HG03159 (cell line): Measurements from ENCODE around the gene PKD1L1.
"Not testable (repeated sequence)": the region's sequence is repeated elsewhere in the genome, so short reads cannot be mapped to it uniquely, and the experiment has no call there.

Experiments used
- ATAC-seq: cut with Tn5 transposase; IDR thresholded peaks from one replicate; pipeline ENCODE4 v1.9.1; 2021; ENCODE audit warnings: mild to moderate bottlenecking, moderate library complexity; ENCODE audit not compliant: unreplicated experiment

Gene PKD1L1

GRCh38 chr7:47956220-47956619 is 8.0 kb upstream of the PKD1L1 start:
- ATAC-seq = no peak

- peak; percentile 35 for ATAC-seq
Observed at GRCh38 chr7:47954231-47954911, 6.1 kb upstream of the PKD1L1 start.

- peak; percentile 46 for ATAC-seq
Observed at GRCh38 chr7:47953822-47954221, 5.6 kb upstream of the PKD1L1 start.

DNA sequence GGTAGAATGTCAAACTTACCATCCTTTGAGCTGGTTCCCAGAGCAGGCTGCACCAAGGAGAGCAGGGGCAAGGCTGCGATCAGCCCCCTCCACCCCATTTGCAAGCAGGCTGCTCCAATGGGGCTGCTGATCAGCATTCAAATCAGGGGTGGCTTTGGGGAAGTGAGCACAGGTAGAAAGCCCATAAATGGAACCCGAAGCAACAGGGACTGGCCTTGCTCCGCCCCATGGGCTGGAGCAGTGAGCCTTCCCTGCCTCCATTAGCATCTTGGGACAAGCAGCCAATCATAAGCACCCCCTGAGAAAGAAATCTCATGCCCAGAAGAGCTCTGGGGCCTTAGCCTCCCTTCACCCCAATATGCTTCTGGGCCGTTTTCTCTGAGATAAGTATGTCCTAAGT is 4.0 kb upstream of the PKD1L1 start:
- no peak for ATAC-seq

DNA sequence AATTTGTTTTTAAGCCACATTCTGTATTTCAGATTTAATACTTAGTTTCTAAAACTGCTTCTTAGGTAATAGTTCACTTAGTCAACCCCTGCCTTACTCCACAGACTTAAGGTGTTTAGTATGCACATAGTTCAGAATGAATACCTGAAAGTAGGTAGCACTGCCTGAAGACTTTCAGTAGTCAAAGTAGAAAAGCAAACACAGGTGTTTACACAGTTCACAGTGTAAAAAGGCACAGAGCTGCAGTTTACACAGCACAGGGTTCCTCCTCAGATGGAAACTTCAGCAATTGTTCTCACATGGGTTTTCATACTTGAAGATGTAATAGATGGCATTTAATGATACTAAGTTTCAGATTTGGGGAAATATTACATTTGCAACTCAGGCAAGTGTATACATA is 3.1 kb upstream of the PKD1L1 start:
- no peak for ATAC-seq

GRCh38 chr7:47950714-47951113 is 2.4 kb upstream of the PKD1L1 start:
- no peak for ATAC-seq

- ATAC-seq = no peak
Observed at GRCh38 chr7:47949703-47950102, 1.4 kb upstream of the PKD1L1 start.

DNA sequence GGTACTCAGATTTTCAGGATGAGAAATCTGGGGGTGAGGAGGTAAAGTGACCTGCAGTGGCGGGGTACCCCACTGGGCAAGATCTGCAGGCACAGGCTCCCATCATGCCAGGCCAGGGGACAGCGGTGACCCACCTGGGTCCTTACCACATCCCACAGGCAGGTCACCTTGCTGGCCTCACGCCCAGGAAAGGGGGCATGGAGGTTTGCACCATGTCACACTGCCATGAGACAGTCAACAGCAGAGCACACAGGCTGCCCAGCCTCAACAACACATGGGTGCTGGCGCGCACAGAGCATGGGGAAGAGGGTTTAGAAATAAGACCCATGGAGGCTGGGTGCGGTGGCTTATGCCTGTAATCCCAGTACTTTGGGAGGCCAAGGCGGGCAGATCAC is 914 bp downstream of the PKD1L1 start:
- ATAC-seq = no peak

DNA sequence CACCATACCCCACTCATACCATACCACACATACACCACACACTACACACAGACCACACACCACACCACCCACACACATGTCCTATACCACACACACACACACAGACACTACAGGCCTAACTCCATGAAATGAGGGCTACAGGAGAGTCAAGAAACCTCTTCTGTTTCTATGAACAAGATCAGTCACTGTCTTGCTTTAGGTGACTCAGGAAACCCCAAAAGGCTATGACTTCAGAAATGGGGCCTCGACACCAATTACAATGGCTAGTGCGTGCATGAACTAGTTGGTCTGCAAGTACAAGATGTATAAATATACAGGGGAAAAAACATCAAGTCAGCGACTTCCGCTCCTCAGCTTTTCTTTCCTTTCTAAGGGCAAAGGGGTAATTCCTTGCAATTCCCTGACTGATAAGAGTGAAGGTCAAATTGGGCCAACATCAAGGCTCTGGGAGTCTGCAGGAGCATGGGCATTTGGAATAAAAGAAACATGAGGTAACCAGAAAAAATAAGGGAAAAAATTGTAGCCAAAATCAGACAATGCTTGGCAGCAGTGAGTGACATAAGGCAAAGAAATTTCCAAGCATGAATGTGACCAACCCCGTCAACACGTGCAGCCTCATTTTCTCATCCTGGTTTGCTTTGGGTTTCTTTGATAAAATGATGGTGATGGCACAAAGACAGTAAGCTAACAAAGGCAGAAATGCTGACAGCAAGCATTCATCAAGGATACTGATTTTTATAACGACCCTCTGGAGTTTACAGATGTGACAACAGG is 1.5 kb downstream of the PKD1L1 start:
- no peak for ATAC-seq

DNA sequence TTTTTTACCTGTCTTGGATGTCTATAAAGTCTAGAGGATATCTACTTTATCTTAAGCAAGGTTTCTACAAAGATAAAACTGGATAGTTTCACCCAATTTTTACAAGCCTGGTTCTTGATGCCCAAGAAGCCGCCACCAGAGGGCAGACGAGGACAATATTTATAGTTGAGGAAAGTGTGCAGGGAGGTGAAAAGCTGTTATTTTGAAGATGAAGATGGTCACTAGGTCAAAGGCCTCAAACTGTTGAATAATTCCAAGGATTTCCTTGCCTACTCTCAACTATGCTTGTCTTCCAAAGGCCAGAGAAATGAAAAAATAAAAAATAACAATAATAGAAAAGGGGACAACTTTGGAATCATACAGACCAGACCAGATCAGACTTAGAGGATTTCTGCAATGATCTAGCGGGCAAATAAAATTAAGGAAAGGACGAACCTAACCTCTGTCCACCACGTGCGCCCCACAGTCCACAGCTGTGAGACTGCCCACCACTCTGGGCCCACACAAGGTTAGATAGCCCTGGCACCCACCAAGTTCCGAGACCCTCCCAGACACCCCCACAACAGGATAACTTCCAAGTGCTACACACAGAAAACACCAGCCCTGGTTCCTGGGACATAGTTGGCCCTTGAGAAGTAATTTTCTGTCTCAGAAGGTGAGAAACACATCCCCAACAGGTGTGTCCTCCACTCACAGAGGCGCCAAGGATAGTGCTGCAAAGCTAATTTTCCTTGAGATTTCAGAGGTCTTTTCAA is 2.8 kb downstream of the PKD1L1 start:
- peak; percentile 73 for ATAC-seq

GRCh38 chr7:47944536-47945260 is 3.6 kb downstream of the PKD1L1 start:
- ATAC-seq = no peak

GRCh38 chr7:47943676-47944474 is 4.4 kb downstream of the PKD1L1 start:
- ATAC-seq = no peak

DNA sequence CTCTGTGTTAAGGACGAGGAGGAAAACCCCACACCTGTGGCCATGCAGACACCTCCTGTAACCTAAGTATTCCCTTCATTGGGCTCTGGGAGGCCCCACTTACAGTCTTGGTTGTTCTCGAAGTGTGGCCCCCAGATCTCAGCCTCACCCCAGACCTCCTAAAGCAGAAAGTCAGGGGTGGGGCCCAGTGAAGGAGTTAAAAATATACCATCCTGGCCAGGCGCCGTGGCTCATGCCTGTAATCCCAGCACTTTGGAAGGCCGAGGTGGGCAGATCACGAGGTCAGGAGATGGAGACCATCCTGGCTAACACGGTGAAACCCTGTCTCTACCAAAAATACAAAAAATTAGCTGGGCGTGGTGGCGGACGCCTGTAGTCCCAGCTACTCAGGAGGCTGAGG is 5.6 kb downstream of the PKD1L1 start:
- not testable (repeated sequence) for ATAC-seq

GRCh38 chr7:47942132-47942531 is 6.1 kb downstream of the PKD1L1 start:
- ATAC-seq = no peak

GRCh38 chr7:47941136-47941844 is 7.0 kb downstream of the PKD1L1 start:
- no peak for ATAC-seq

DNA sequence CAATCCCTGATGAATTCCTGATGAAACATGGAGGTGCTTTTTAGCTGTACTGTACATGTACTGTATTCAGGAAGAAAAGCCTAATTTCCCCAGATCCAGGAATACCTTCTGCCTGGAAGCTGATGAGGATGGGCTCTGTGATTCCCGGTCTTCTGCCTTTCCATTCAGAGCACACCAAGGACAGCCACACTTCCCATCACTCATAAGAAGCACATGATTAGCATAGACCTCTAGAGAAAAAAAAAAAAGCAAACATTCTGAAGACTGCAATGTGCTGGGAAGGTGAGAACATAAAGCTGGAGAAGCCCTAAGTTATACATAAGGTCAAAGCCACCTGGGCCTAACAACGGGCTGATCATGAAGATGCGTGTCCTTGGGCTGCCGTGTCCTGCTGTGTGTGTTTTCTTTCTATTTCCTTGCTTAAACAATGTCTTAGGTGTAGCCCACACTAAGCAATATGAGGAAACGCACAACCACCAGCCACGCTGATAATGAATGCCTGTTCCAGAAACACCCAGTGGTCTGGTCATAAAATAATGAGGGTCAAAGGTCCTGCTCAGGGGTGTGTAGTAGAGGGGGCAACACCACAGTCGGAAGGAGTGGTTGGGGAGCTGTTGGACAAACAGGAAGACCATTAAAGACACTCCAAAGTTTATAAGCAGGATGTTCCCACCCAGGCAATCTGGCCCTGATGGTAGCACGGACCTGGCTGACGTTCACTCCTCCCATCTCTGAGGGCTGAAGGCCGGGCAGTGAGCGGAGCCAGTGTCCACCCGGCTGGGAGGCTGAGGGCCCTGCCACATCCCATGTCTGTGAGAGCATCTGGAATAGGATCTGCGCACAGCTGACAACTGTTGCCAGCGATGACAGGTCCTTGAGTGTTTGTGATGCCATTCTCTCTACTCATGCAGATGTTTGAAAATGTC is 7.9 kb downstream of the PKD1L1 start:
- ATAC-seq = no peak

GRCh38 chr7:47939425-47940036 is 8.7 kb downstream of the PKD1L1 start:
- no peak for ATAC-seq

- no peak for ATAC-seq
Observed at GRCh38 chr7:47938574-47939165, 9.6 kb downstream of the PKD1L1 start.
